Panc1 (cell line): ENCODE measurements around the gene FLT3. TPM values are rescaled to one million over a fixed set of nuclear protein-coding genes. Genes with fewer than 3 reads are reported as not detected.

Experiments used
- ATAC-seq: fragments of 200-7000 bp; cut with Tn5 transposase; 2 replicates; pipeline ENCODE4 v1.9.1; 2020; ENCODE audit warnings: mild to moderate bottlenecking, moderate library complexity
- BruUV-seq: library from RNA; stranded (reverse); fragments of 400-500 nt; replicated peaks from 2 replicates; lab custom pipeline; 2021; lab: Mats Ljungman, UMichigan
- CTCF ChIA-PET: fragments of 300-600 bp; sonication (Branson Sonifier 250); formaldehyde crosslinking; loops from one replicate; lab custom pipeline; 2022; ENCODE audit warnings: antibody characterized with exemption; lab: Charles Lee
- POLR2A ChIA-PET: fragments of 300-600 bp; sonication (Branson Sonifier 250); formaldehyde crosslinking; loops from one replicate; lab custom pipeline; 2022; ENCODE audit warnings: antibody characterized with exemption; lab: Charles Lee
- DNase-seq: peaks from one replicate; pipeline ENCODE4 v3.0.0-alpha.2; 2010; ENCODE audit warnings: low read depth, low spot score
- H3K27ac ChIP-seq: 2 replicates; pipeline ENCODE4 v1.5.1; 2011; ENCODE audit warnings: mild to moderate bottlenecking, low read length, inconsistent platforms
- H3K27me3 ChIP-seq: fragments of 200-500 bp; sonication (Bioruptor generic); 2 replicates; pipeline ENCODE4 v1.6.0; 2014; ENCODE audit warnings: low read length, inconsistent platforms; ENCODE audit not compliant: control insufficient read depth, insufficient read depth
- H3K36me3 ChIP-seq: fragments of 200-500 bp; sonication (Bioruptor generic); 2 replicates; pipeline ENCODE4 v1.5.1; 2014; ENCODE audit warnings: inconsistent platforms, mild to moderate bottlenecking, low read length, moderate library complexity; ENCODE audit not compliant: control insufficient read depth, insufficient read depth
- H3K4me1 ChIP-seq: 2 replicates; pipeline ENCODE4 v1.5.1; 2011; ENCODE audit warnings: inconsistent platforms, mild to moderate bottlenecking, low read length, moderate library complexity; ENCODE audit not compliant: control insufficient read depth, insufficient read depth
- H3K4me3 ChIP-seq, 2 experiments: 2 replicates each; pipeline ENCODE4 v1.5.1; 2011 to 2012; ENCODE audit warnings: low read depth in 2 of 2, low read length in 2 of 2, mild to moderate bottlenecking in 2 of 2, inconsistent platforms in 1 of 2, moderate library complexity in 1 of 2
- H3K9me3 ChIP-seq: fragments of 200-500 bp; sonication (Bioruptor generic); 2 replicates; pipeline ENCODE4 v1.5.1; 2014; ENCODE audit warnings: low read depth, mild to moderate bottlenecking, inconsistent platforms, low read length, moderate library complexity; ENCODE audit not compliant: control insufficient read depth, insufficient read depth
- CTCF ChIP-seq: fragments of 450-650 bp; IDR thresholded peaks from 2 replicates; pipeline ENCODE4 v1.5.1; 2017; ENCODE audit warnings: mild to moderate bottlenecking
- POLR2AphosphoS5 ChIP-seq: IDR thresholded peaks from 2 replicates; pipeline ENCODE4 v1.6.1; 2012; ENCODE audit warnings: mild to moderate bottlenecking, low read depth, low read length, moderate library complexity
- REST ChIP-seq, 2 experiments: IDR thresholded peaks; 2 replicates each; pipeline ENCODE4 v1.6.1; 2011 to 2012; ENCODE audit warnings: low read depth in 2 of 2, control low read depth in 1 of 2, low read length in 1 of 2, mild to moderate bottlenecking in 1 of 2, moderate library complexity in 1 of 2; ENCODE audit not compliant: insufficient read depth in 1 of 2
- SIN3A ChIP-seq: IDR thresholded peaks from 2 replicates; pipeline ENCODE4 v1.6.1; 2012; ENCODE audit warnings: low read depth, mild to moderate bottlenecking, low read length, moderate library complexity, borderline replicate concordance; ENCODE audit not compliant: insufficient read depth
- TCF7L2 ChIP-seq: IDR thresholded peaks from 2 replicates; pipeline ENCODE4 v1.6.1; 2011; ENCODE audit warnings: mild to moderate bottlenecking, low read depth, low read length, inconsistent platforms
- in situ Hi-C: cut with HindIII; loops from 2 replicates; pipeline ENCODE4 v1.10.0; 2016; ENCODE audit warnings: low sequenced_read_pairs, low pct_unique_long_range_greater_than_20kb
- intact Hi-C: fragments of 100-400 bp; cut with micrococcal nuclease; formaldehyde crosslinking; loops from one replicate; pipeline ENCODE4 v1.10.0; 2022; ENCODE audit not compliant: unreplicated experiment
- total RNA-seq: library from RNA; stranded (reverse); gene quantifications from one replicate; pipeline ENCODE4 v1.2.1, GENCODE V29; 2021; ENCODE audit not compliant: unreplicated experiment

FLT3 gene
- total RNA-seq, 1 experiment from 2014 or later = 0.08 TPM

DNA sequence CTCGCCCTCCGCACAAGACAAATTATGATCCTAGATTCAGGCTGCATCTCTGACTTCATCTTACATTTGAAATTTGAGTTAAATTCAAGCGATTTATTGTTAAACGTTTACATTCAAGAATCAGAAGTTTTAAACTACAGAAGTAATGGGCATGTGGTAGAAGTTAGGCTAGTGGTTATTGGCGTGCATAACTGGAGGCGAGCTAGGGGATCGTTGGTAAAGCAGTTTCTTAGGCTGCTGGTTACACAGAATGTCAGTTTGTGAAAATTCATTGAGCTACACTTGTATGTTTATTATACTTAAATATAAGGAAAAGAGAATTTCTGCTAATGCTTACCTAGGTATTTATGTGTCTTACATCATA is 130.5 kb downstream of the FLT3 start:
- no peak for ATAC-seq
- Histone ChIP-seq H3K4me1 (peaks cover 8% of the 10 kb centered on the region), H3K36me3 (no peaks in the 10 kb centered on the region; the same call in 1 of the 2 replicates), H3K9me3 (no peaks in the 10 kb centered on the region), H3K27ac (no peak overlapping the region), H3K27me3 (no peaks in the 10 kb centered on the region), H3K4me3 (no peak overlapping the region)
- no TSS peak for BruUV-seq
- no peak for DNase-seq
- ChIA-PET CTCF (interaction anchor here (1.2 kb wide), 1 partner anchor 9 kb away, joined by 3 read pairs; no protein-coding TSS in a partner anchor), POLR2A (interaction anchor here (0.6 kb wide), 1 partner anchor 139 kb away, joined by 5 read pairs; no protein-coding TSS in a partner anchor)
- intact Hi-C loops = no loop called here
- no peak for TF ChIP-seq POLR2AphosphoS5
- TF ChIP-seq SIN3A = no peak
- no peak for TF ChIP-seq CTCF
- no peak for TF ChIP-seq REST (IDR thresholded peaks at IDR 0.05; ENCODE audit: insufficient read depth in 1 of 2, low read depth in 2 of 2, low read length in 1 of 2)
- TF ChIP-seq TCF7L2 = no peak
- in situ Hi-C loops = loop anchor here (25.0 kb wide), 1 partner anchor 133 kb away; no protein-coding TSS in a partner anchor

DNA sequence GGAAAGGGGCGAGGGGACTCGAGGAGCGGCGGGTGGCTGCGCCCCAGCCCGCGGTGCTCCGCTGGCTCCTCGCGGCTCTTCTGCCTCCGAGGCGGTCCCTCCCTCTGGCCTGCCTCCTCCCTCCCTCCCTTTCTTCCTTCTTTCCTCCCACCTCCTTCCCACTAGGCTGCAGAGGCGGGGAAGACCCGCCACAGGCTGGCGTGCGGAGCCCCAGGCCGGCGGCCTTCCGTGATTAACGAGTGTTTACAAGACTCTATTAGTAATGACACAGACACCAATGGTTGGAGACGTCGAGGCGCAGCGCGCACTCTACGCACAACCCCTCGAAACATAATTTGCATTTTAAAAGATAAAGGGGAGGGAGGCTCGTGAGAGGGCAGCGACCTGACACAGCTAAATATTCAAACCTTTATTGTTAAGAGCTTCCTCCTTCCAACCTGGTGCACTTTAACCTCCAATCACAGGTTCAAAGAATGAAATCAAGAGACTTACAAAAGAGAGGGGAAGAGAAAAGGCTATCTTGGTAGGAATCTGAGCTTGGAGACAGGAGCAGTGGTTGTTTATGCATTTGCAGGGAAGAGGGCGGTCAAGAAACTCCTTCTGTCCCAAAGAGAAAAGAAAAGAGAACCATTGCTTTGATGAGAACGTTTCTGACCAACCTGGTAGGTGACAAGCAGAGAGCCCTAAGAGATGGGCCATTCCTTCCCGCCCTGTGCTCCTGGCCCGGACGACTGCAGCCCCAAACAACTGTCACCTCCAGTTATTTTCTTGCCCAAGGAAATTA is 131.1 kb downstream of the FLT3 start, which contains the start of gene CDX2:
TSS of gene CDX2 (minus strand) at position 234 of the 784 bp plus-strand sequence. CDS start 309 bp downstream, outside the sequence.
- Histone ChIP-seq H3K27me3 (no peaks in the 10 kb centered on the region), H3K27ac (0 out of 2 replicates have a peak within 1 kb of the TSS, but pooled peaks have one; percentile 29), H3K36me3 (no peaks in the 10 kb centered on the region; the same call in 1 of the 2 replicates), H3K4me1 (peaks cover 10% of the 10 kb centered on the region), H3K9me3 (no peaks in the 10 kb centered on the region), H3K4me3 (peak within 1 kb of the TSS; percentile 51 to 53)
- ChIA-PET CTCF (interaction anchor here (1.2 kb wide), 1 partner anchor 9 kb away, joined by 3 read pairs; no protein-coding TSS in a partner anchor), POLR2A (no interaction called here)
- no TSS peak for BruUV-seq
- intact Hi-C loops = no loop called here
- in situ Hi-C loops = loop anchor here (25.0 kb wide), 1 partner anchor 132 kb away; no protein-coding TSS in a partner anchor
- ATAC-seq (peak; percentile 72), DNase-seq (no peak)
- TF ChIP-seq TCF7L2 = no peak
- TF ChIP-seq CTCF = no peak
- TF ChIP-seq REST (IDR thresholded peaks at IDR 0.05; ENCODE audit: insufficient read depth in 1 of 2, low read depth in 2 of 2, low read length in 1 of 2) = no peak
- no peak for TF ChIP-seq SIN3A
- no peak for TF ChIP-seq POLR2AphosphoS5
